PFSK-1 (cell line): ENCODE results near the gene EMILIN2.

Source experiments
- FOXP2 ChIP-seq: optimal IDR thresholded peaks from 2 replicates; pipeline ENCODE3; 2011; ENCODE audit warnings: borderline replicate concordance, control low read depth, inconsistent platforms; ENCODE audit not compliant: insufficient read depth; ENCODE audit errors: extremely low read length, extremely low read depth
- POLR2AphosphoS5 ChIP-seq: IDR thresholded peaks from 2 replicates; pipeline ENCODE4 v1.6.1; 2012; ENCODE audit warnings: low read depth, mild to moderate bottlenecking, control low read depth, low read length, moderate library complexity
- SIN3A ChIP-seq: IDR thresholded peaks from 2 replicates; pipeline ENCODE4 v1.6.1; 2012; ENCODE audit warnings: mild to moderate bottlenecking, low read length, moderate library complexity, borderline replicate concordance; ENCODE audit not compliant: insufficient read depth
- TAF1 ChIP-seq: IDR thresholded peaks from 2 replicates; pipeline ENCODE4 v1.6.1; 2012; ENCODE audit warnings: low read length, control low read depth, borderline replicate concordance; ENCODE audit not compliant: insufficient read depth
- TF ChIP-seq, protein P1 (sequence below), 2 experiments: IDR thresholded peaks; 2 replicates each; pipeline versions ENCODE4 v1.6.1 to v1.8.0; 2011 to 2012; ENCODE audit warnings: low read depth in 2 of 2, low read length in 2 of 2, control low read depth in 1 of 2, inconsistent platforms in 1 of 2, mild to moderate bottlenecking in 1 of 2, moderate library complexity in 1 of 2; ENCODE audit not compliant: insufficient read depth in 1 of 2

EMILIN2 gene

DNA sequence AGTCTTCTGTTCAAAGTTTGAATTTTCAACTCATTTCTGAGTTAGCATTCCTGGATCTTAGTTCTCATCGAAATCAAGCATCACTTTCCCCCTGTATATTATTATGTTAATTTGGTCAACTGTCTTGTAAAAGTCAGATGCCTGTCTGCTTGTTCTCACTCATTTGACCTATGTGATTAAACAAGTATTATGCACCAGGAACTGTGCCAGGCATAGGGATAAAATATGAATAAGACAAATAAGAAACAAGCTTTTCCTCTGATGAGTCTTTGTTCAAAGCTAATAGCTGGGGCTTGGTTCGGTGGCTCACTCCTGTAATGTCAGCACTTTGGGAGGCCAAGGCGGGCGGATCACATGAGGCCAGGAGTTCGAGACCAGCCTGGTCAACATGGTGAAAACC lies 19.7 kb upstream of the EMILIN2 start:
- TF ChIP-seq, protein P1, sequence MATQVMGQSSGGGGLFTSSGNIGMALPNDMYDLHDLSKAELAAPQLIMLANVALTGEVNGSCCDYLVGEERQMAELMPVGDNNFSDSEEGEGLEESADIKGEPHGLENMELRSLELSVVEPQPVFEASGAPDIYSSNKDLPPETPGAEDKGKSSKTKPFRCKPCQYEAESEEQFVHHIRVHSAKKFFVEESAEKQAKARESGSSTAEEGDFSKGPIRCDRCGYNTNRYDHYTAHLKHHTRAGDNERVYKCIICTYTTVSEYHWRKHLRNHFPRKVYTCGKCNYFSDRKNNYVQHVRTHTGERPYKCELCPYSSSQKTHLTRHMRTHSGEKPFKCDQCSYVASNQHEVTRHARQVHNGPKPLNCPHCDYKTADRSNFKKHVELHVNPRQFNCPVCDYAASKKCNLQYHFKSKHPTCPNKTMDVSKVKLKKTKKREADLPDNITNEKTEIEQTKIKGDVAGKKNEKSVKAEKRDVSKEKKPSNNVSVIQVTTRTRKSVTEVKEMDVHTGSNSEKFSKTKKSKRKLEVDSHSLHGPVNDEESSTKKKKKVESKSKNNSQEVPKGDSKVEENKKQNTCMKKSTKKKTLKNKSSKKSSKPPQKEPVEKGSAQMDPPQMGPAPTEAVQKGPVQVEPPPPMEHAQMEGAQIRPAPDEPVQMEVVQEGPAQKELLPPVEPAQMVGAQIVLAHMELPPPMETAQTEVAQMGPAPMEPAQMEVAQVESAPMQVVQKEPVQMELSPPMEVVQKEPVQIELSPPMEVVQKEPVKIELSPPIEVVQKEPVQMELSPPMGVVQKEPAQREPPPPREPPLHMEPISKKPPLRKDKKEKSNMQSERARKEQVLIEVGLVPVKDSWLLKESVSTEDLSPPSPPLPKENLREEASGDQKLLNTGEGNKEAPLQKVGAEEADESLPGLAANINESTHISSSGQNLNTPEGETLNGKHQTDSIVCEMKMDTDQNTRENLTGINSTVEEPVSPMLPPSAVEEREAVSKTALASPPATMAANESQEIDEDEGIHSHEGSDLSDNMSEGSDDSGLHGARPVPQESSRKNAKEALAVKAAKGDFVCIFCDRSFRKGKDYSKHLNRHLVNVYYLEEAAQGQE (IDR thresholded peaks at IDR 0.05; ENCODE audit: insufficient read depth in 1 of 2, low read depth in 2 of 2, low read length in 2 of 2), result no peak
- no peak for TF ChIP-seq SIN3A
- no peak for TF ChIP-seq FOXP2
- no peak for TF ChIP-seq TAF1
- no peak for TF ChIP-seq POLR2AphosphoS5

DNA sequence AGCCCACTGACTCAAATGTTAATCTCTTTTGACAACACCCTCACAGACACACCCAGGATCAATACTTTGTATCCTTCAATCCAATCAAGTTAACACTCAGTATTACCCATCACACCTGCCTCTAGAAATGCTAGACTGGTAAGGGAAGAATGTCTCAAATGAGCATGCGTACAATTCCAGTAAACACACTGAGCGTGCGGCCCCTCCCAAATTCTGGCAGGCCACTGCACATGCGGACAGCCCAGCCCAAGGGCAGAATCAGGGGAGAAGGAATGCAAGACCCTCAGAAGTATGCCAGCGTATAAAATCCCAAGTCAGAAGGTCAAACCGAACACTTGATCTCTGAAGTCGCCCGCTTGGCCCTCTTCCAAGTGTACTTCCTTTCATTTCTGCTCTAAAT lies 7.6 kb upstream of the EMILIN2 start:
- TF ChIP-seq, protein P1 (IDR thresholded peaks at IDR 0.05; ENCODE audit: insufficient read depth in 1 of 2, low read depth in 2 of 2, low read length in 2 of 2), result no peak
- TF ChIP-seq POLR2AphosphoS5 (no peak), SIN3A (no peak), TAF1 (no peak), FOXP2 (no peak)

DNA sequence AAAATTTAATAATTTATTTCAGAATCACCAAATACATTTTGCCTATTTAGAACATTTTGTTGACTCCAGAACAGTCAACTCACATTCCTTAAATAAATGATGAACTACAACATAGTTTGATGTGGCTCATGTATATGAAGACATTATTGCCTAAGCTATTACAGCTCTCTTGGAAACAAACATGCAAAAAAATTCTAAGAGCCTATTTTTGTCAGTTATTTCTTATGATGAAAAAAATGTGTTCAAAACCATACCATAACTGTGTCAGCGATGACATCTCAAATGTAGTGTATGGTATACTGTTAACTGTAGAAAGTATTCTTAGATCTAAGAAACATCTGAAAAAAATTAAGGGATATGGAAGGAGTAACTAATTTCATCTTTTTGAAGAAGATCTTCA lies 6.3 kb upstream of the EMILIN2 start:
- TF ChIP-seq, protein P1 (IDR thresholded peaks at IDR 0.05; ENCODE audit: insufficient read depth in 1 of 2, low read depth in 2 of 2, low read length in 2 of 2), result no peak
- TF ChIP-seq TAF1 (no peak), SIN3A (no peak), FOXP2 (no peak)

DNA sequence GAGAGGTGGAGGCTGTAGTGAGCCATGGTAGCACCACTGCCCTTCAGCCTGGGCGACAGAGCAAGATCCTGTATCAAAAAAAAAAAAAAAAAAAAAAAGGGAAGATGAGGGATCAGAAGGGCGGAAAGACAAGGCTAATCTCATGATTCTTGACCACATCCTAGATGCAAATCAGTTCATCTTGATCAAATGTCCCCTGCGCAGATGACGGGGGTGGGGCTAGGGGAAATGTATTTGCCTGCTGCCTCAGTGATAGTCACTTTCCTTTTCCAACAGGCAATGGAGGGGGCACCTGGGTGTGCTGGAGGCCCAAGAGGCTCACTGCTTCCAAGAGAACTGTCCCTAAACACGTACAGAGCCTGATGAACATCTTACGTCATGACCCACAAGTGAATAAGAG lies 3.7 kb upstream of the EMILIN2 start:
- TF ChIP-seq, protein P1 (IDR thresholded peaks at IDR 0.05; ENCODE audit: insufficient read depth in 1 of 2, low read depth in 2 of 2, low read length in 2 of 2), result no peak
- TF ChIP-seq SIN3A (no peak), POLR2AphosphoS5 (no peak), TAF1 (no peak), FOXP2 (no peak)

DNA sequence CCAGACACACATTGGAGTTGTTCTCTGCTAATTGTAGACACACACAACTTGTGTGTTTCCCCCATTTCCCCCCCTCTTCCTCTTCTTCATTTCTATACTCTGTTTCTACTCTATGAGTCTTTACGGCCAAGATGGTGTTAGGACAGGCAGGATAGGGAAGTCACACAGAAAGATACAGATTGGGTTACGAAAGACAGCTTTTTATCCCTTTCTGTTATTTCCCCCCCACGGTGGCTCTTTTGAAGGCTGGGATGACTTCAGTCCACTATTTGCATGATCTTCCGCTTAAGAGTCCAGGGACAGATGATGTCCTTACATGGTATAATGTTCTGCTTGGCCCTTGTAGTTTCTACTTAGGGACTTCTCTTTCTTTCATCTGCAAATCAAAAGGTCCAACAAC lies 1.6 kb upstream of the EMILIN2 start:
- TF ChIP-seq SIN3A (no peak), FOXP2 (no peak), TAF1 (no peak)
- TF ChIP-seq, protein P1 (IDR thresholded peaks at IDR 0.05; ENCODE audit: insufficient read depth in 1 of 2, low read depth in 2 of 2, low read length in 2 of 2), result no peak
